22Rv1 (cell line): ENCODE data around the gene C19orf67.
"Not testable (repeated sequence)": the region's sequence is repeated elsewhere in the genome, so short reads cannot be mapped to it uniquely, and the experiment has no call there.

ENCODE experiments used
- ZFX ChIP-seq: fragments of 450-650 bp; IDR thresholded peaks from 2 replicates; pipeline ENCODE4 v1.6.1; 2017; ENCODE audit warnings: antibody characterized with exemption, borderline replicate concordance
- TF ChIP-seq, protein P1 (sequence below): fragments of 450-650 bp; IDR thresholded peaks from 2 replicates; pipeline ENCODE4 v1.5.1; 2017; ENCODE audit warnings: mild to moderate bottlenecking

DNA sequence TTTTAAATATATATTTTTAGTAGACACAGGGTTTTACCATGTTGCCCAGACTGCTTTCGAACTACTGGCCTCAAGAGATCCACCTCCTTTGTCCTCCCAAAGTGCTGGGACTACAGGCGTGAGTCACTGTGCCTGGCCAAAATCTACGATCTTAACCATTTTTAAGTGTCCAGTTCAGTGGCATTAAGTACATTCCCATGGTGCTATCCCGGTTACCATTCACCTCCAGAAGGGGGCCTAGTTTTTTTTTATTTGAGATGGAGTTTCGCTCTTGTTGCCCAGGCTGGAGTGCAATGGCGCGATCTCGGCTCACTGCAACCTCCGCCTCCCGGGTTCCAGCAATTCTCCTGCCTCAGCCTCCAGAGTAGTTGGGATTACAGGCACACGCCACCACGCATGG lies 50.4 kb downstream of the C19orf67 start:
- TF ChIP-seq, protein P1, sequence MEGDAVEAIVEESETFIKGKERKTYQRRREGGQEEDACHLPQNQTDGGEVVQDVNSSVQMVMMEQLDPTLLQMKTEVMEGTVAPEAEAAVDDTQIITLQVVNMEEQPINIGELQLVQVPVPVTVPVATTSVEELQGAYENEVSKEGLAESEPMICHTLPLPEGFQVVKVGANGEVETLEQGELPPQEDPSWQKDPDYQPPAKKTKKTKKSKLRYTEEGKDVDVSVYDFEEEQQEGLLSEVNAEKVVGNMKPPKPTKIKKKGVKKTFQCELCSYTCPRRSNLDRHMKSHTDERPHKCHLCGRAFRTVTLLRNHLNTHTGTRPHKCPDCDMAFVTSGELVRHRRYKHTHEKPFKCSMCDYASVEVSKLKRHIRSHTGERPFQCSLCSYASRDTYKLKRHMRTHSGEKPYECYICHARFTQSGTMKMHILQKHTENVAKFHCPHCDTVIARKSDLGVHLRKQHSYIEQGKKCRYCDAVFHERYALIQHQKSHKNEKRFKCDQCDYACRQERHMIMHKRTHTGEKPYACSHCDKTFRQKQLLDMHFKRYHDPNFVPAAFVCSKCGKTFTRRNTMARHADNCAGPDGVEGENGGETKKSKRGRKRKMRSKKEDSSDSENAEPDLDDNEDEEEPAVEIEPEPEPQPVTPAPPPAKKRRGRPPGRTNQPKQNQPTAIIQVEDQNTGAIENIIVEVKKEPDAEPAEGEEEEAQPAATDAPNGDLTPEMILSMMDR = 0 out of 2 replicates have a peak, but pooled peaks have one; percentile 10
- TF ChIP-seq ZFX = not testable (repeated sequence)
